Ureter (tissue), 1 donor: ENCODE results near the gene CFAP57. TPM values are rescaled to one million over a fixed set of nuclear protein-coding genes. Genes with fewer than 3 reads are reported as not detected.

Source experiments
- DNase-seq: peaks from one replicate; pipeline ENCODE4 v3.0.0-alpha.2; 2020; ENCODE audit warnings: low spot score
- total RNA-seq: library from RNA; stranded (reverse); gene quantifications from one replicate; pipeline ENCODE4 v1.2.4, GENCODE V29; 2023
- donor health status: DM: yes; HTN: yes; CAD: no.

Gene CFAP57
- total RNA-seq, 1 donor from 2014 or later = 0.47 TPM

GRCh38 chr1:43299101-43299500 is 127.0 kb downstream of the CFAP57 start:
- no peak for DNase-seq

- DNase-seq = no peak
Measured at GRCh38 chr1:43300378-43301094, 128.4 kb downstream of the CFAP57 start, which contains the start of gene TIE1. TIE1 (plus strand) TSS chr1:43300982; CDS start chr1:43301072, 90 bp downstream.

DNA sequence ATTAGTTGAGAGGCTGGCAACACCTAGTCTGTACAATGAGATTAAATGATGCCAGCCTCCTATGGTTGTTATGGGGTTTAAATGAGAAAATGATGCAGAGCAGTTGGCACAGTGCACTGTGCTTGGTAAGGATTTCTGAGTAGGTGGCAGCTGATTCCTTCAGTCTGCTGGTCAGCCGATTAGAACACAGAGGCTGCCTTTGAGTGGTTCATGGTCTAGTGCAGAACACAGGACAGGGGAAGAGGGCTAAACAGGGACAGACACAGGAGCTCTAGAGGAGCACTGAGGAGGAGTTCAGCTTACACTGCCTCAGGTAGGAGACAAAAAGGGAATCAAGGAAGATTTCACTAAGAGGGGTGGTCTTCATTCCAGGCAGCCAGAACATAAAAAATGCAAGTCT is 130.1 kb downstream of the CFAP57 start:
- DNase-seq = no peak

- DNase-seq = no peak
Measured at GRCh38 chr1:43302721-43303470, 130.8 kb downstream of the CFAP57 start.

DNA sequence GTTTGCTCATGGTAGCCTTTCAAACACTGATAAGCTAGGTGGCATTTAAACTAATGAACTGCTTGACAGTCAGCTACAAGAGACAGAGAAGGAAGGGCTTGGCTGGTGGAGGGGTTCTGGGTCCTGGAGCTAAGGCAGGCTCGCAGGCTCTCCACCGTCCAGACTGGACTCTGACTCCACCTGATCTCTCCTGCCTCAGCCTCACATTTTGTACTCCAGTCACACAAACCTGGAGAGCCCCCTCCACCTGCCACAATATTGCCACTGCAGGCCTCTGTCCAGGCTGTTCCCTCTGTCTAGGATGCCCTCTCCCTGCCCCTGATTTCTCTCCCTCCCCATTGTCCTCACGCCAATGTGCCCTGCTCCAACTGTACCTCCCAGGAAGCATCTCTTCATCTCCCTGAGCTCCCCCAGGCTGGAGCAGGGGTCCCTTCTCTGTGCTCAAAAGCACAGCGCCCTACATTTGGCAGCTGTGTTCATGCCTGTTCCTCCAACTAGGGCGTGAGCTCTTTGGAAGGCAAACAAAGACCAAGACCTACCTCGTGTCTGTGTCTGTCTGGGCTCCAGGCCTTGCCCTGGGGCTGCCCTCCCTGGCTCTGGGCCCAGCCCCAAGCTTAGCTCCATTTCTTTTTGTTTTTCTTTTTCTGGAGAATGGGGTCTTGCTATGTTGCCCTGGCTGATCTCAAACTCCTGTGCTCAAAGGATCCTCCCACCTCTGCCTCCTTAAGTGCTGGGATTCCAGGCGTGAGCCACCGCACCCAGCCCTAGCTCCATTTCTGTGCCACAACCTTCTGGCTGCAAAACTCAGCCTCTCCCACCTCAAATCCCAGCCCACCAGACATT is 131.6 kb downstream of the CFAP57 start:
- DNase-seq = no peak

Other genes starting within 250 kb of the CFAP57 start
- 246 TPM for gene SLC2A1, start 213.5 kb upstream of the CFAP57 start, total RNA-seq
- 63.0 TPM for gene EBNA1BP2, start within 50 bp of the CFAP57 start, total RNA-seq
- gene TMEM125, start 97.7 kb downstream of the CFAP57 start, total RNA-seq = 12.1 TPM
- gene C1orf210, start 113.3 kb downstream of the CFAP57 start, total RNA-seq = 12.0 TPM
- 21.4 TPM for gene TIE1, start 128.7 kb downstream of the CFAP57 start, total RNA-seq
- 0.55 TPM for gene MPL, start 165.5 kb downstream of the CFAP57 start, total RNA-seq
- 2.0 TPM for gene CDC20, start 186.7 kb downstream of the CFAP57 start, total RNA-seq
- gene ELOVL1, start 195.7 kb downstream of the CFAP57 start, total RNA-seq = 135 TPM
- gene MED8, start 217.5 kb downstream of the CFAP57 start, total RNA-seq = 30.0 TPM
- 105 TPM for gene SZT2, start 217.6 kb downstream of the CFAP57 start, total RNA-seq